ENCODE data around the gene PARD3B.
A peak's percentile ranks its signal among the peaks of the same experiment; 100 is the strongest.

Gene PARD3B

DNA sequence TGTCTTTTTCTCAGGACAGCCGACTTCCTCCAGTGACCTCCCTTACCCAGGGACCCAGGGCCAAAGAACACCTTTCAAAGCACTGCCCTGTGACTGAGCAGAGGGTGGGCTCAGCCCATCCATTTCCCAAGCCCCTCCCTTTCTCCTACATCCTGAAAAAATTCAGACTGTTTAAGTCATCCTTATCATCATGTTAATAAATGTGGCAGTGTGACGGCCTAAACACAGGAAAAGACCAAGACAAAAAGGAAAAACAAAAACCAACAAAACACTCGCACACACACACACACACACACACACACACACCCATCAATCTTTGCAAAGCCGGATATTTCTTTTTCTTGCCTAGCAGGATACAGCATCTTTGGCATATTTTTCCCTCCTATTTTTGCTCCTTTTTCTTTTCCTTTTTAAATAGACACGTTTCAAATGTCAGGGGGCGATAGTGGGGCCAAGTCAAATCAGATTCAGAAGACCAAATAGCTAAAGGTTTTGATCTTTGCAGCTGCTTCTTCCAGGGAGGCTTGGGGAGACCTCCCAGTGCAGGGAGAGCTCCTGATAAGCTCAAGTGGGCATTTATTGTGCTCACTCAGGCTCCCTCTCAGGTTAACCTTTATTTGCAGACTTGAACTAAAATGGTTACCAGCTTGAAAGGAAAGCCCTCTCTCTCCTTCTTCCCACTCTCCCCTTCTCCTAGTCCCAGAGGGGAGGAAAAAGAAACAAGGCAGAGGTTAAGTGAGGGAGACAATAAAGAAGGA, 1097.5 kb downstream of the PARD3B start:
- no peak for DNase-seq
- intact Hi-C loops (cut with DNase I) = no loop called here

DNA sequence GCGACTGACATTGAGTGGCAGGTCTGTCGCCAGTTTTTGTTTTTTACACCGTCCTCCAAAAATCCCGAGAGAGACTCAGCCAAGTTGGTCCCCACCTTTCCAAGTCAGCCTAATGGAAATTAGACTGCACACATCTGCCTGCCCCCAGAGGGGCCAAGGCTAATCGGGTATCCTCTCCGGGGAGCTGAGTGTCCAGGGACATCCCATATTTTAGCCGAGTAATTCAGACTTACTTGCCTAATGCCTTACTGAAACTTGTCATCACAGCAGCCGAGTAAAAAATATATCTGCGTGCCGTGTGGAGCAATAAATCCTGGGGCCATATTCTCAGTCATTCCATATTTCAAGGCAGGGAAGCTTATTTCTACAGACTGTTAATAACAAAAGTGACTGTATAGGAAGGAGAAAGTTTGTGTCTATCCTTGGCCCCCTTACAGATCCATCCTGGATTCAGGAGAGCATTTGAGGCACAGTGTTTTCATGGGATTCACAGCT, 1098.2 kb downstream of the PARD3B start:
- no peak for DNase-seq
- intact Hi-C loops (cut with DNase I) = no loop called here

DNA sequence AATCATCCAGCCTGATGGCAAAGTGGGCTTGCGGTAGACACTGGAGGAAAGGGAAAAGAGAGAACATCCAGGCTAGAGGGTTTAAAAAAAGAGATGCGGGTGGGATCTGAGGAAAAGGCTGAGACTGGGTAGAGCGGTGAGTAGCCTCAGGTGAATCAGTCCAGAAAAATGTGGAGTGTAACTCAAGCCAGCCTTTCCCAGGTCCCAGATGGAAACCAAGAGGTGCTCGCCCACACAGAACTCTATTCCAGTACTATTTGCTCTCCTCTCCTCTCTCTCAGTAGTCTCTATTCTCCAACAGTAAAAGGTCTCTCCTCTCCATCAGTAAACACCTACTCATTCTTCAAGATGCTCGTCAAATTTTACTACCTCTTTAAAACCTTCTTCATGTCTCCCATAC, 1098.7 kb downstream of the PARD3B start:
- DNase-seq = no peak
- intact Hi-C loops (cut with DNase I) = no loop called here

DNA sequence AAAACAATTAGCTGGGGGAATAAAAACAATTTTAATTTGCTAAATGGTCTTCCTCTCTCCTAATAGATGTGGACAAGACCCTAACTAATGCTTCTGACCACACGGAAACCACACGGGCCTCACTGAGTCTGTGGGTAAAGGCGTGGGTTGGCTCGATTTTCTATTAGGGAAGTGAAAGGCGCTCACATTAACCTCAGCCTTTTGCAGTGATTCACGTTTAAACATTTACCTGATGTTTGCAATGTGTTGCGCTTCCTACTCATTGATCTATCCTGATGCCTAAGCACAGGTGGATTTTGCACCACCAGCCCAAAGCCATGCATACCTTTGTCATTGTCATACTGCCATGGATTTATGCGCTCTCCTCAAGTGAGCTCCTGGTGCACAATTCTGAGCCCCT, 1101.4 kb downstream of the PARD3B start:
- DNase-seq = no peak
- intact Hi-C loops (cut with DNase I) = no loop called here

DNA sequence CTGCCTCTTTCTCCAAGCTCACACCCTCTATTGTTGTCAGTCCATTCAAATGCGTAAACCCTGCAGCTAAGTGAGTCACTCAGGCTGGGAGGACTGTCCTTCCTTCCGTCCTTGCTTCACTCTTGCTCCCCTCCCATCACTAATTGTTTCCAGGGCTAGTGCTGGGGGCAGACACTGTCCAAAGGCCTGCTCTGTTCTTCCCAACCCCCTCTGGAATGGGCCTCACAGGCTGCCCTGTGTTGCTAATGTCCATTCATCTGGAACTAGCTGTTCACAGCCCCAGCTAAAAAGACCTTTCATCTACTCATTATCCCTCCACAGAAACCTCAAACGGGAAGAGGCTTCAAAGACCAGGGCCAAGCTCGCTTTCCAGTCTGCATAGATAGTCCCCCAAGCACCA, 1105.2 kb downstream of the PARD3B start:
- DNase-seq = peak in 5 of 42 donors; percentile 3 to 42 (median 15)
- intact Hi-C loops (cut with DNase I) = no loop called here

DNA sequence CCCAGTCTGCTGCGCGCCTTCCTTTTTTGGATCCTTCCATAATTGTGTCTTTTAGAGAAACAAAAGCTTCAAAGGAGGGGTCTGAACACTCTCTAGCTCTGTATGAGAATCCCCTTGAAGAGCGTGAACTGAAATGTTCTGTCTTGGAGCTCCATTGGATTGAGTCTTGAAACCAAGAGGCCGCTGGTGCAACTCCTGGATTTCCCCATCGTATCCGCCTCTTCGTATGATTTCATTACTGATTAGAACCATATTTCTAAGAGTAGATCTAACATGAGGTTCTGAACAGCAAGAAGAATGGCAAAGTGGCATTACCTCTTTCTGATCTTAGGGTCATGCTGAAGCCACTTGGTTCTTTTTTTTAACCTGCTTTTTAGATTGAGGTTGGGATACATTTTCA, 1105.7 kb downstream of the PARD3B start:
- intact Hi-C loops (cut with DNase I) = no loop called here
- DNase-seq = no peak

DNA sequence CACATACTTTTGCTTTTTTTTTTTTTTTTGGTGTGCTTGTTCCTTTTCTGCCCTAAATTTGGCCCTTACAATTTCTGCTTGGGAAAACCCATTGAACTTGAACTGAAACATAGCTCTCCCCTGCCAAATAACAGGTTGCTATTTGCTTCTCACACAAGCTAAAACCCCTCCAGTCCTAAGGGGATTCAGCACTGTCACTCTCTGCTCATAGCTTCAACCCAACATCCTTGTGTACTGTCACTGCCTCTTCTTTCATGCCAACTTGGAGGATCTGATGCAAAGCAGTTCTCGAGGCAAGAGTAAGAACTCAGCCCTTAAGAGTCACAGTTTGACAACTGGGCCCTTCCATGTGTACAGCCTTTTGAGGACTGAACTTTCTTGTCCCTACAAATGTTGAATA, 1106.4 kb downstream of the PARD3B start:
- DNase-seq = no peak
- intact Hi-C loops (cut with DNase I) = no loop called here

DNA sequence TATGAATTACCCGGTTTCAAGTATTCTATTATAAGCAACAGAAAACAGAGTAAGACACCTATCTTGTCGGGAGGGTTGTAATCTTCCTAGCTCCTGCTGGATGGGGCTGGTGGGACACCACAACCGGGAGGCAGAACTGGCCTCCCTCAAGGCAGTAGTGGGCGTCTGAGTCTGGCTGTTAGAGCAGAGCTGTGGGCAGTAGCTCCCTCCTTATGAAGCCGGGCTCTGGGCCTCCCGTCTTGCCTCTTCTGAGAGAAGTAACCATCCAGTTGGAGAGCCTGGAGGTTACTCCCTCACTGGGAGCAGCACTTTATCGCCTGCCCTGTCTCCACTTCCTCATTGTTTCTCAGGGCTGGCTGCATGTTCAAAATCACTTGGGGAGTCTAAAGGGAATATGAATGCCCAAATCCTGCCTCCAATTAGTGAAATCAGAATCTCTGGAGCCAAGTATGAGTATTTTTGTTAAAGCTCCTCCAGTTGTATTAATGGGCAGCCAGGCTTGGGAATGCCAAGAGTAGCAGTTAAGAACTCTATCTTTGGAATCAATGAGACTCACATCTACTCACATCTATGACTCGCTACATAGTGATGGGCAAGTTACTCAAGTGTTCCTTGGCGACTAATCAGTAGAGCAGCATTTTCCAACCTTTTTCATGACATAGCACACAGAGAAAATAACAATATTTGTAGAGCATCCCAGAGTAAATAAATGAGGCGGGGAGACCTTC, 1109.8 kb downstream of the PARD3B start:
- peak in 1 of 42 donors; percentile 9 for DNase-seq
- intact Hi-C loops (cut with DNase I) = no loop called here

DNA sequence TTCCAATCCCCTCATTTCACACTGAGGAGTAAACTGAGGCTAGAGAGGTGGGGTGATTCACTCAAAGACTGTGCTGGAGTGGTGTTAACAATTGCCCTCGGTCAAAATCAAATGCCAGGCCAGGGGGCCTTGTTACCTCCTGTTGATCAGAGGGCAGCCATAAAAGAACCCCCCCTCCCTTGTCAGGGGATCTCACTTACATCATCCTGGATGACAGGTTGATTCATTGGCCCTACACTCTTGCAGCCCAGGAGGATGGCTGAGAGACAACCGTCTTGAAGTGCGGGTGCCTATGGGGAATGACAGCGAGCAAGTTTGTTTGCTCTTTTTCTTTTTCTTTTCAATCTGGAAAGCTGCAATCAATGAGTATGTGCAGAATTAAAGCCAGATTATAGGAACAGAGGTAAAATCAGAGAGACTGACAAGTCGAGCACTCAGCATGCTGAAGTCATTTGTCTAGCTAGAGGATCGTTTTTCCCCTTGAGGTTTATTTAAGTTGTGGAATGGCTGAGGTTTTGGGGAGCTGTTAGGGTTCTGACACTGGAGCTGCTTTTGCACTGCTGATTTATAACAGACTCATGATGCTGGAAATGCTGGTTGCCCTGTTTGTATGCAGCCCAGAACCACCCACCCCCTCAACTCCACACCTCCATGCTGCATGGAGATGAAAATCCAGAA, 1110.6 kb downstream of the PARD3B start:
- intact Hi-C loops (cut with DNase I) = no loop called here
- DNase-seq = peak in 1 of 42 donors; percentile 32

DNA sequence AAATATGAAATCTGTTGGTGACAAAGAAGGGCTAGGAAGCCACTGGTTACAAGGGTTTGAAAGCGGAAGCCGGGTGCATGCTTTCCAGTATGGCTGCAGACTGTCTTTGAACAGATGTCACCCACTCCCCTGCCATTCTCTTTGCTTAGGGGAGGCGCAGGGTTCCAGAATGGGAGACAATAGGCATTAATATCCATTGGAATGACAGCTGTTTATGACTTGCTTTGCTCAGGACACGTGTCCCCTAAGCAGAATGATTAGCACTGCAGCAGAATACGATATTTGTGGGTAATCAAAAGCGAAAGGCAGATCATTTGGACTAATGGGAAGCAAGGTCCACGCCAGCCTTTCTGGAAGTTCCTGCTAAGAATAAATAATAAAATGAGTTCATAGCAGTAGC, 1111.2 kb downstream of the PARD3B start:
- peak in 1 of 42 donors; percentile 12 for DNase-seq
- intact Hi-C loops (cut with DNase I) = no loop called here

DNA sequence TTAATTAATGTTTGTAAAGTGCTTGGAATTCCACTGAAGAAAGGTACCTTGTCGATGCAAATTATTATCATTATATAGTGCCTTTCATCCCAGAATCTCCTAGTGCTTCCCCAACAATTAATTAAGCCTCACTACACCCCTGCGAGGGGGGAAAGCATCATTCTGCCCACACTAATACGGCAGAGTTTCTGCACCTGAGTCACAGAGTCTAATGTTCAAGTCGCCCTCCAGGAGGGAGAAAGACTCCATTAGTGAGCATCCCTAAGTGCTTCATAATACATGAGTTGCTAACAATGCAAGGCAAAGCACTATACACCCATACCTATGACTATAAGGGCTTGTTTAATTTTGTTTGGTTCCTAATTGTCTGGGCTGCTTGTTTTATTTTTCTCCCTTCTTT, 1111.7 kb downstream of the PARD3B start:
- peak in 1 of 42 donors; percentile 12 for DNase-seq
- intact Hi-C loops (cut with DNase I) = no loop called here

DNA sequence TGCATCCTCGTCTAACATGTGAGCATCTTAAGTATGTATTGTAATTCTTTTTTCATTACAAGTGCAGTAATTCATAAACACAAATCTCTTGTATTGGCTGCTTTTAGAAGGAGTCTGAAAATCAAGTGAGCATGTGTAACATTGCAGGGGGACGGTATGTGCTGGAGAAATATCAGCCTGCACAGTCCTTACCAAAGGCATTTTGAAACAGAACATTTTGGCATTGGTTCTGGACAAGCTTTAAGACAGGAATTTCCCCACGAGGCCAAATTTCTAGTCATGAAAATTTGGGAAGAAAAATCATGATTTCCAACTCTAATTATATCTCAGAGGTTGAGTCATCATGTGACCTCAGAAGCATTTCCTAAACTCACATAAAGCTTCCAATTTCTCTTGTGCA, 1112.3 kb downstream of the PARD3B start:
- DNase-seq = peak in 1 of 42 donors; percentile 18
- intact Hi-C loops (cut with DNase I) = no loop called here

DNA sequence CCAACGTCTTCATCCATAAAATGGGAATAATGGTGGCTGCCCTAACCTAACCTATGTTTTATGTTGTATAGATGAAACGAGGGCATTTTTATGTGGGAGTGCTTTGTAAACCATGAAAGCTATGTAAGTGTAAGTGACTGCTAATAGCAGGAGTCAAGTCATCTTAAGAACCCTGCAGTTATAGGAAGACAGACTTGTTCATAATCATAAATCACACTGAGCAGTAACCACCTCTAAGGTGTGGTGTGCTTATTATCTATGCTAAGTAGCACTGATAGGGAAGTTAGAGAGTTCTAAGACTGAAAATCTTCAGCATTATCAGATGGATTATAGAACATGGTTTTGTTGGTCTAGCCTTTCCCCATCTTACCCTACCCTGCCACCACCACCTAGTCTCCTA, 1112.8 kb downstream of the PARD3B start:
- intact Hi-C loops (cut with DNase I) = no loop called here

DNA sequence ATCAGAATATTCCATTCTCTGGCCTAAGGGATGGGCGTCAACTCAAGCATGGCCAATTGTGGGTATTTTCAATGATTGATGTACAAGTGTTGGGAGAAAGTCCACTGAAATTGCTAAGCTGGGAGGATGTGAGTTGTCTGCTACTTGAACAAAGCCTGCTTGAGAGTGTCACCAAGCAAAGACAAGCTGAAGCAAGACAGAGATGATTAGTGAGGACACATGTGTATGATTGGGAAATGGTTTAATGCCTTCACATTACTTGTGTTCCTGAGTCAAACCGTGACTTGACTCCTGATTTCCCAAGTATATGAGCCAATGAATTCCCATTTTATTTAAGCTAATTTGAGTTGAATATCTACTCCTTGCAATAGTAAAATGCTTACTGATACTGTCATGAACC, 1113.3 kb downstream of the PARD3B start:
- DNase-seq = no peak
- intact Hi-C loops (cut with DNase I) = no loop called here

More for the DNA sequence above, 1112.8 kb downstream of the PARD3B start:
- DNase-seq = no peak

DNA sequence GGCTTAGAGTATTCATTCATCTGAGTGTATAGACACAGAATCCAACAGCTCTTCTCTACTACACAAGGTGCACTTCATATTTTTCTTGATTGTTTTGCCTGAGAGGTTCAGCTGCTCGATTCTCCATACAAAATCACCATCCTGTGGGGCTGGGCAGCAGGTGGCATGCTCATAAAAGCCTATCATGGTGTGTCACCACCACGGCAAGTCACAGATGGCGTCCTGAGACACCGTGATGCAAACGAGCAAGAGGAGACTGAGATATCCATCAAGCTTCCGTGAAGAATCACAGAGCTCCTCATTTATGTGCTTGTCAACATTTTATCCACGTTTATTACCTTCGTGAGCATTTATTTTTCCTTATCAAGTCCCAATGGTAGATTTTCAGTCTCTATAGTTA, 1114.6 kb downstream of the PARD3B start:
- intact Hi-C loops (cut with DNase I) = no loop called here

DNA sequence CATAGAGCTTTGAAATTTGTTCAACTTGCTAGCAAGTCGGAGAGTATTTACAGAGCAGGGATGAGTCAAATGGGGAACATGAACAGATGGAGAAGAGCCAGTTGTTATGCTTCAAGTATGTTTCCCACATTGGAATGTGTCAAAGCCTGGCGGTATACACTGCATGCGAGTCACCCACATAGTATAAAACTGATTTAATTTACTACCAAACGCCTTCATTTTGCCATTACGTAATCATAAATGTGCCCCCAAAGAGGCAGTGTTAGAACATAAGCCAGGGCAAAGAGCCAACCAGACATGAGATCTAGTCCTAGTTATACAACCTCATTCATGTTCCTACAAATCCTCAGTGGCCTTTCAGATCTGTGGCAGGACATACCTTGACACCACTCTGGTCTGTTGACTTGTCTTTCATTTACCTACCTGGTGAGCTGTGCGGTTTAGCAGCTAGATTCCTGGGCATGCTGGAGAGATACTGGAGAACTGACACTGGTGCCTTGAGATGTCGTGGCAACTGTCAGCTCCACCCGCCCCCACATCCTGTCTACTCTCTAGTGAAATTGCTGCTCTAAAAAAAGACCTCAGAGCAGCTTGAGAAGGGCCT, 1115.3 kb downstream of the PARD3B start:
- DNase-seq = peak in 5 of 42 donors; percentile 15 to 51 (median 25)
- intact Hi-C loops (cut with DNase I) = no loop called here

More for the DNA sequence above, 1114.6 kb downstream of the PARD3B start:
- DNase-seq = peak in 1 of 42 donors; percentile 17

DNA sequence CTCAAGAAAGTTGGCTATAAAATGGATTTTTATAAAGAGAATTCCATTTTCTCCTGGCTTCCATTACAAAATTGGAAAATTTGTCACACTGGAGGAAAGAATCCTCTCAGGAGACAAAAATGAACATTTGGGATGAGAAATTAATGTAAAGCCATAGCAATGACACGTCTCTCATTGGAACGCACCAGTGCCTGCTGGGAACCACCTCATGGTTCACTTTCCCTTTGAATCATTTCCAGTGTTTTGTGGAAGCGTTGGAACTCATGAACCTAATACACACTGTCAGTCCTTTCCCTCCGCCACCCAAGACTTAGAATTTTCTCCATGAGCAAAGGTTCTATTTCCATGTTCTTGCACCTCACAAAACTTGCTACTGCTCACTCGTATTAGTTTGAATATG, 1116.0 kb downstream of the PARD3B start:
- no peak for DNase-seq
- intact Hi-C loops (cut with DNase I) = no loop called here

DNA sequence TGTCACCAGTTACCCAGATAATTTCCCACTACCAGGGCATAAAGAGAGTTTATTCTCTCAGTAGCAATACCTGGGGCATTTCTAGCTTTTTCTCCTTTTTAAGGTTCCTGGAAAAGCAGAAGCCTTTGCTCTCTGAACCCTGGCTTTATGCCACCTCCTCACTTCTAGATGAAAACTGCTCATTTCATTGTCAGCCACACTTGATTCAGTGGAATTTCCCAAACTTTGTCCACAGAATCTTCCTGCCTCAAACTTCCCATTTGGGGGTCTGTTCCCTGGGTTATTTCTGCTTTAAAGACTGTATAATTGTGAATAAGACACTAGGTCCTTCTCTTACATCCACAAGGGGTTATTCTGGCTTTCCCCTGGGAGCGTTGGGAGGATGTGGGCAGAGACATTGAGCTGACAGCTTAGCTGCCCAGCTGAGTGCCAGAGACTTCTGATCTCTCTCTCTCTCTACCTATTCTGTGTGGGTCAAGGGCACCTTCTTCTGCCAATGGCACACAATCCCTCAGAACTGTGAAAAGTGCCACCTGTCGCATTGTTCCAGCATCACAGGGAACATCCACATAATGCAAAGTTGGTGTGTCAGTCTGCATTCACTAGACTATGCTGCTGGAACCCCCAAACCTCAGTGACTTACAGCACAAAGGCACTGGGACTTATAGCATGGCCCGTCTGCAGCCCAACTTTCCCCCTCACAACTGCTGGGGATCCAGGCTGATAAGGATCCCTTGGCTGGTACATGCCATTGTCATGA, 1117.1 kb downstream of the PARD3B start:
- intact Hi-C loops (cut with DNase I) = no loop called here
- peak in 1 of 42 donors; percentile 16 for DNase-seq

DNA sequence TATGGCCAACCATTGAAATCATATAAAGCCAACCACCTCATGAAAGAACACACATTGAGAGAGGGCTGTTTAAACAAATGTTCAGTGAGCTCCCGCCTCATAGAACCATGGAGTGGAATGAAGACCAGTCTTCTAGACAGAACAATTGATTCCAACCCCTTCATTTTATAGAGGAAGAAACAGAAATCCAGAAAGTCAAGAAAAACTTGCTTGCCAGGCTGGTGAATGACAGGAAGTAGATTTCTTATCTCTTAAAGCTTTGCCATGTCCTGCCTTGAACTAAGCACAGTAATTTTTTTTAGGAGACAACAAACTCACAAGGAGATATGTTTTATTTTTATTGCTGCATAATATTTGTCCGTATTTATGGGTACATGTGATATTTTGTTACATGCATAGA, 1120.5 kb downstream of the PARD3B start:
- intact Hi-C loops (cut with DNase I) = no loop called here
- DNase-seq = no peak

Data from head of caudate nucleus (tissue), 42 donors.